Ovary (tissue), 9 donors: ENCODE data around the gene WDR20. TPM values are rescaled to one million over a fixed set of nuclear protein-coding genes. Genes with fewer than 3 reads are reported as not detected.

ENCODE experiments used
- DNase-seq, 5 donors: peaks; one replicate each; pipeline ENCODE4 v3.0.0-alpha.2; 2019 to 2020
- H3K27ac ChIP-seq, 2 donors: fragments of 200-600 bp; one replicate each; pipeline versions ENCODE4 v1.5.1 to v1.8.0; 2019 to 2022
- H3K27me3 ChIP-seq: fragments of 200-600 bp; one replicate; pipeline ENCODE4 v1.8.0; 2022
- H3K36me3 ChIP-seq: fragments of 200-600 bp; sonication (generic); one replicate; pipeline ENCODE4 v1.5.1; 2019
- H3K4me1 ChIP-seq: one replicate; pipeline ENCODE4 v1.8.1; 2013; ENCODE audit warnings: mild to moderate bottlenecking, moderate library complexity; ENCODE audit not compliant: insufficient read depth
- H3K4me3 ChIP-seq: fragments of 200-600 bp; sonication (generic); one replicate; pipeline ENCODE4 v1.5.1; 2017
- H3K9me3 ChIP-seq, 2 donors: fragments of 200-600 bp in 1 of 2; sonication (generic) in 1 of 2; one replicate each; pipeline versions ENCODE4 v1.5.1 to v1.8.1; 2013 to 2019; ENCODE audit warnings: mild to moderate bottlenecking in 1 of 2, moderate library complexity in 1 of 2
- EP300 ChIP-seq: sonication (generic); formaldehyde crosslinking; IDR thresholded peaks from one replicate; pipeline ENCODE4 v1.6.1; 2017; ENCODE audit warnings: antibody characterized with exemption
- POLR2A ChIP-seq: fragments of 450-650 bp; IDR thresholded peaks from one replicate; pipeline ENCODE4 v1.6.1; 2017; ENCODE audit warnings: antibody characterized with exemption, mild to moderate bottlenecking, moderate library complexity
- WGBS, 3 donors: extraction: QIAGEN DNeasy Blood & Tissue Kit in 1 of 3; methylation state at CpG; one replicate each; pipeline versions ENCODE4 v1.1.5 to v1.1.7; 2013 to 2017; 5-methylcytosine and 5-hydroxymethylcytosine counted together
- intact Hi-C, 4 donors: fragments of 100-400 bp; cut with DNase I; formaldehyde crosslinking; loops; one replicate each; pipeline versions ENCODE4 v1.11.0 to v1.15.1; 2022 to 2023
- polyA plus RNA-seq, 2 donors: library from polyadenylated mRNA; stranded (reverse); fragments of 200-250 nt in 1 of 2; fragments of 350-450 nt in 1 of 2; fragmentation: Illumina TruSeq in 1 of 2; extraction: RNeasy Lipid Tissue Mini Kit (QIAGEN cat#74804) in 1 of 2; gene quantifications; one replicate each; pipeline ENCODE4 v1.2.3, GENCODE V29; 2013 to 2014
- total RNA-seq, 7 donors: library from RNA; depleted of rRNA in 2 of 7; stranded (reverse); fragments of >200 nt in 2 of 7; fragmentation: NEBNext Ultra II Directional in 3 of 7; extraction: Animal tissue kit (Norgen Biotek cat#: 25700) in 3 of 7; gene quantifications; one replicate each; pipeline versions ENCODE4 v1.1.0 to v1.2.4, GENCODE V29; 2016 to 2023
- TF ChIP-seq, protein P1 (sequence below), 3 donors: fragments of 450-650 bp in 2 of 3; fragments of 200-600 bp in 1 of 3; IDR thresholded peaks; one replicate each; pipeline versions ENCODE4 v1.5.1 to v1.8.0; 2016 to 2022; ENCODE audit warnings: antibody characterized with exemption in 3 of 3, mild to moderate bottlenecking in 1 of 3
- donor health status: DM: no; HTN: no; CAD: no; lungs with moderate emphysema.
- donor health status: DM: no; HTN: no; CAD: no.
- donor health status: Bipolar disorder and iron deficiency.
- donor health status: DM: yes; HTN: yes; CAD: no.
- donor health status: DM: no; HTN: no; CAD: no.
- donor health status: DM: yes; HTN: yes; CAD: no.

WDR20 gene
- total and polyA plus RNA-seq, 9 donors = 13.4 to 42.2 (median 26.8) TPM

DNA sequence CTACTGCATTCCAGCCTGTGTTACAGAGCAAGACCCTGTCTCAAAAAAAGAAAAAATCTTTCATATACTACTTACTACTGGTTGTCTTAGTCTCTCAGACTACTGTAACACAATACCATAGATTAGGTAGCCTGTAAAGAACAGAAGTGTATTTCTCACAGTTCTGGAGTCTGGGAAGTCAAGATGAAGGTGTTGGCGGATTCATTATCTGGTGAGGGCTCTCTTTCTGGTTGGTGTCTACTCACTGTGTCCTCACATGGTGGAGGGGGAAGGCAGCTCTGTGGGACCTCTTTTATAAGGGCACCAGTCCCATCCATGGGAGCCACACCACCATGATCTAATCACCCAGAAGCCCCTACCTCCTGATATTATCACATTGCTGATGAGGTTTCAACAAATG lies 14.4 kb downstream of the WDR20 start:
- Histone ChIP-seq H3K27me3 (no peaks in the 10 kb centered on the region), H3K36me3 (no peaks in the 10 kb centered on the region), H3K4me1 (peaks cover under 1% of the 10 kb centered on the region), H3K4me3 (no peak overlapping the region), H3K27ac (no peak overlapping the region), H3K9me3 (no peaks in the 10 kb centered on the region)
- DNase-seq = no peak
- intact Hi-C loops = no loop called here
- WGBS, 3 donors = 96 to 100% (median 98%) methylated on average over 1 of the region's 1 CpG
- TF ChIP-seq EP300 = no peak
- TF ChIP-seq, protein P1, sequence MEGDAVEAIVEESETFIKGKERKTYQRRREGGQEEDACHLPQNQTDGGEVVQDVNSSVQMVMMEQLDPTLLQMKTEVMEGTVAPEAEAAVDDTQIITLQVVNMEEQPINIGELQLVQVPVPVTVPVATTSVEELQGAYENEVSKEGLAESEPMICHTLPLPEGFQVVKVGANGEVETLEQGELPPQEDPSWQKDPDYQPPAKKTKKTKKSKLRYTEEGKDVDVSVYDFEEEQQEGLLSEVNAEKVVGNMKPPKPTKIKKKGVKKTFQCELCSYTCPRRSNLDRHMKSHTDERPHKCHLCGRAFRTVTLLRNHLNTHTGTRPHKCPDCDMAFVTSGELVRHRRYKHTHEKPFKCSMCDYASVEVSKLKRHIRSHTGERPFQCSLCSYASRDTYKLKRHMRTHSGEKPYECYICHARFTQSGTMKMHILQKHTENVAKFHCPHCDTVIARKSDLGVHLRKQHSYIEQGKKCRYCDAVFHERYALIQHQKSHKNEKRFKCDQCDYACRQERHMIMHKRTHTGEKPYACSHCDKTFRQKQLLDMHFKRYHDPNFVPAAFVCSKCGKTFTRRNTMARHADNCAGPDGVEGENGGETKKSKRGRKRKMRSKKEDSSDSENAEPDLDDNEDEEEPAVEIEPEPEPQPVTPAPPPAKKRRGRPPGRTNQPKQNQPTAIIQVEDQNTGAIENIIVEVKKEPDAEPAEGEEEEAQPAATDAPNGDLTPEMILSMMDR (IDR thresholded peaks at IDR 0.05) = no peak
- no peak for TF ChIP-seq POLR2A

DNA sequence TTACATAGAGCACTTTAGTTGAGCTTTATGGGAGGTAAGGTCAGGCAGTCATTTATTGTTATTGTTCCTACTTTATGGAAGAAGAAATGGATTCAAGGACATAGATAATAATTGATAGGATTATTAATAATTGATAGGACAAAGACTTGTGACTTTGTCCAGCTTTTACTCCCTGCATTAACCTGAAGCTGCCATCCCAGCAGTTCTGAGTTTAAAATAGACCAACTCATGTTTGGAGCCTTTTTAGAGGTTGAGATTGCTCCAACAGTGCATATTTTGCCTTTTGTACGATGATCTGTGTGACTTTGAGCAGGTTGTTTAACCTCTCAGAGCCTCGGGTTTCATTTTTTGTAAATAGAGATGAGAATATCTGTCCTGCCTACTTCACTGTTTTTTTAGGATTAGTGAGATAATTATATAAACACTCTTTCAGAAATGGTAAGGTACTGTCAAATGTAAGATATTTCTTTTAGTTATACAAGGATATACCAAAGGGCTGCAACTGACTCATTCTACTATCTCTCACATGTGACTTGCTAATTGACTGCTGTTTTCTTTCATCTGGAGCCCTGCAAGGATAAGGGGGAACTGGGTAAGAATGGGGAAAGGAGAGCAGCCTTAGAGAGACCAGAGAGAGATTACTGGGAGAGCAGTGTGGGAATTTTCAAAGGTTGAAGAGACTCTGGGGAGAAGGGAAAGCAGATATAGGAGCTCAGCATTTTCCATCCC lies 15.3 kb downstream of the WDR20 start:
- TF ChIP-seq EP300 (no peak), POLR2A (no peak)
- TF ChIP-seq, protein P1 (IDR thresholded peaks at IDR 0.05) = no peak
- Histone ChIP-seq H3K4me1 (no peaks in the 10 kb centered on the region), H3K27ac (no peak overlapping the region), H3K4me3 (no peak overlapping the region), H3K27me3 (no peaks in the 10 kb centered on the region), H3K36me3 (no peaks in the 10 kb centered on the region), H3K9me3 (no peaks in the 10 kb centered on the region)
- 9 to 14% (median 11%) methylated on average over 2 of the region's 2 CpGs for WGBS, 3 donors
- DNase-seq = no peak
- intact Hi-C loops = no loop called here

DNA sequence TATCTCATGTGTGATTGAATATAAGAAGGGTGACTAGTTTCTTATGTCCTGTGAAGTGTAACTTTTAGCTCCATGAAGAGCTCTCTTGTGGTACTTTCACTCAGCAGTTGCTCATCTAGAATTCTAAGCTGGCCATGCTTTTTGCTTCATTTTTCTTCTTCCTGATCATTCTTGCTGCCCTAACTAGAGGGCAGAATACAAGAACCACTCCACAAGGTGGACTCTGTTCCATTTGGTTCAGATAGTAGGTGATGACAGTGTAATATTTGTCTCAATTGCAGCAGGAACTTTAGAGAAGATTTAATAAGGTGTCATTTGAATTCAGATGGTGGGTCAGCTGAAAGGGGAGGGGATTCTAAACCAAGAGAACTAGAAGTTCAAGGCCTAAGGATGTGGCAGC lies 17.6 kb downstream of the WDR20 start:
- no peaks in the 10 kb centered on the region for H3K36me3 ChIP-seq
- intact Hi-C loops = no loop called here
- no peak overlapping the region for H3K4me3 ChIP-seq
- no peak for DNase-seq
- no peaks in the 10 kb centered on the region for H3K27me3 ChIP-seq
- no peaks in the 10 kb centered on the region for H3K4me1 ChIP-seq
- no peak overlapping the region for H3K27ac ChIP-seq
- H3K9me3 ChIP-seq = no peaks in the 10 kb centered on the region
- TF ChIP-seq POLR2A = no peak
- TF ChIP-seq, protein P1 (IDR thresholded peaks at IDR 0.05) = no peak
- TF ChIP-seq EP300 = no peak

DNA sequence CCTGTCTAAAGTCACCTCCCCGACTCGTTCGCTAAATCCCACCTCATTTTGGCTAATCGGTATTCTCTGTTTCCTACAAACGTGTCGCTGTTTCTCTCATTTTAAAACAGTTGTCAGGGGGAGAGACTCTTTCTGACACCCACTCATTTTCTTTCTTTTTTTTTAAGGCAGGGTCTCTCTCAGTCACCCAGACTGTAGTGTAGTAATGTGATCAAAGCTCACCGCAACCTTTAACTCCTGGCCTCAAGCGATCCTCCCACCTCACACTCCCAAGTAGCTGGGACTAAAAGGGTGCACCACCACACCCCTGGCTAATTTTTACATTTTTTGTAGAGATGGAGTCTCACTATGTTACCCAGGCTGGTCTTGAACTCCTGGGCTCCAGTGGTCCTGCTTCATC lies 19.1 kb downstream of the WDR20 start:
- intact Hi-C loops = no loop called here
- no peaks in the 10 kb centered on the region for H3K27me3 ChIP-seq
- TF ChIP-seq EP300 (no peak), POLR2A (no peak)
- TF ChIP-seq, protein P1 (IDR thresholded peaks at IDR 0.05) = no peak
- H3K36me3 ChIP-seq = no peaks in the 10 kb centered on the region
- WGBS, 3 donors = 90 to 93% (median 92%) methylated on average over 8 of the region's 8 CpGs
- H3K4me3 ChIP-seq = no peak overlapping the region
- H3K4me1 ChIP-seq = no peaks in the 10 kb centered on the region
- no peak for DNase-seq
- no peak overlapping the region for H3K27ac ChIP-seq
- H3K9me3 ChIP-seq = no peaks in the 10 kb centered on the region
